KMS-11 (cell line): ENCODE measurements around the gene TMC1.

Source experiments
- H2AFZ ChIP-seq: fragments of 200-600 bp; sonication (generic); 2 replicates; pipeline ENCODE4 v1.6.1; 2016; ENCODE audit warnings: antibody characterized with exemption, mixed run types, low read depth
- H3K27ac ChIP-seq: fragments of 200-600 bp; sonication (generic); 2 replicates; pipeline ENCODE4 v1.6.1; 2016; ENCODE audit warnings: mild to moderate bottlenecking, mixed run types
- H3K27me3 ChIP-seq: fragments of 200-600 bp; sonication (generic); 2 replicates; pipeline ENCODE4 v1.6.1; 2017; ENCODE audit warnings: mild to moderate bottlenecking, low read depth, mixed run types, moderate library complexity; ENCODE audit not compliant: insufficient read depth
- H3K36me3 ChIP-seq: fragments of 200-600 bp; sonication (generic); 2 replicates; pipeline ENCODE4 v1.6.1; 2017; ENCODE audit warnings: mild to moderate bottlenecking, mixed run types; ENCODE audit not compliant: insufficient read depth
- H3K4me1 ChIP-seq: fragments of 200-600 bp; sonication (generic); 2 replicates; pipeline ENCODE4 v1.6.1; 2016; ENCODE audit warnings: mild to moderate bottlenecking, low read depth, mixed run types; ENCODE audit not compliant: poor library complexity, severe bottlenecking
- H3K4me2 ChIP-seq: fragments of 200-600 bp; sonication (generic); 2 replicates; pipeline ENCODE4 v1.7.0; 2016; ENCODE audit warnings: mild to moderate bottlenecking, mixed run types
- H3K4me3 ChIP-seq: fragments of 200-600 bp; sonication (generic); IDR thresholded peaks from 2 replicates; pipeline ENCODE4 v1.6.1; 2017; ENCODE audit warnings: low read depth, low read length, mixed read lengths; ENCODE audit not compliant: insufficient read depth
- H3K79me2 ChIP-seq: fragments of 200-600 bp; sonication (generic); 2 replicates; pipeline ENCODE4 v1.6.1; 2016; ENCODE audit warnings: low read depth, mixed run types; ENCODE audit not compliant: insufficient read depth
- H3K9ac ChIP-seq: fragments of 200-600 bp; sonication (generic); 2 replicates; pipeline ENCODE4 v1.6.1; 2016; ENCODE audit warnings: mild to moderate bottlenecking, mixed run types
- H4K20me1 ChIP-seq: fragments of 200-600 bp; sonication (generic); 2 replicates; pipeline ENCODE4 v1.6.1; 2016; ENCODE audit warnings: mild to moderate bottlenecking, mixed run types; ENCODE audit not compliant: insufficient read depth
- TF ChIP-seq, protein P1 (sequence below): fragments of 200-600 bp; sonication (generic); conservative IDR thresholded peaks from 2 replicates; pipeline ENCODE4 v1.6.1; 2017; ENCODE audit warnings: low read depth, mild to moderate bottlenecking, antibody characterized with exemption, low read length, moderate library complexity, mixed read lengths

The TMC1 gene

DNA sequence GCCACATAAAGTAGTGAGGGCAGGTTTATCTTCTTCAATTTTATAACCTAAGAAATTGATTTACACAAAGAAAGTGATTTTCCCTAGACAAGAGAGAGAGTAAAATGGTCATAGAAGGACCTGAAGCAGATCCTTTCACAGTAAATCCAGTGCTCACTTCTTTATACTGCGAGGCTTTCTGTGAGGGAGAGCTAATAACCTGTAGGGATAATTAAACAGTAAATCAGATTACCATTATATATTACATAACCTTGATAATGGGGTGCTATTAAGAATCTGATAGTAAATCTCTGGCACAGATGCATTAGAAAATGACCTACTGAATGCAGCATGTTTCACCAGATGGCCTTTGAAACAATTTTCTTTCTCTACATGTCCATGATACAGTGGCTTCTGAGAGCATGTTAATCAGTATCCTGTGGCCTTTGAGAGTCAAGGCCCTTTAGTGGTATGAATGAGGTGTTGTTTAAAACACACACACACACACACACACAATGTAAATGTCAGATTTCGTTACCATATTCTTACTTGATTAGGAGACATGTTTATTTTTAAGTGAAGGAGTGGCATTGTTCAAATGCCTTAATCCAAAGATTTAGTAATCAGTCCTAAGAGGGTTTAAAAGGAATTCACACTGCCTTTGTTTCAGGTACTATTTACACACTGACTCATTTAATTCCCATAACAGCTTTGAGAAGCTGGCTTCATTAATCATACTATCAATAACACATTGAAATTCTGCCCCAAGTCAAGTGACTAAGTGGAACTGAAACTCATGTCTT is 306.7 kb downstream of the TMC1 start:
- no peaks in the 10 kb centered on the region for H3K27me3 ChIP-seq
- no peak overlapping the region for H3K9ac ChIP-seq
- no peak overlapping the region for H3K4me2 ChIP-seq
- no peak overlapping the region for H3K27ac ChIP-seq
- no peak overlapping the region for H3K4me3 ChIP-seq
- no peaks in the 10 kb centered on the region for H3K79me2 ChIP-seq
- H3K36me3 ChIP-seq, result no peaks in the 10 kb centered on the region
- H2AFZ ChIP-seq, result no peak overlapping the region
- H4K20me1 ChIP-seq, result no peaks in the 10 kb centered on the region
- TF ChIP-seq, protein P1, sequence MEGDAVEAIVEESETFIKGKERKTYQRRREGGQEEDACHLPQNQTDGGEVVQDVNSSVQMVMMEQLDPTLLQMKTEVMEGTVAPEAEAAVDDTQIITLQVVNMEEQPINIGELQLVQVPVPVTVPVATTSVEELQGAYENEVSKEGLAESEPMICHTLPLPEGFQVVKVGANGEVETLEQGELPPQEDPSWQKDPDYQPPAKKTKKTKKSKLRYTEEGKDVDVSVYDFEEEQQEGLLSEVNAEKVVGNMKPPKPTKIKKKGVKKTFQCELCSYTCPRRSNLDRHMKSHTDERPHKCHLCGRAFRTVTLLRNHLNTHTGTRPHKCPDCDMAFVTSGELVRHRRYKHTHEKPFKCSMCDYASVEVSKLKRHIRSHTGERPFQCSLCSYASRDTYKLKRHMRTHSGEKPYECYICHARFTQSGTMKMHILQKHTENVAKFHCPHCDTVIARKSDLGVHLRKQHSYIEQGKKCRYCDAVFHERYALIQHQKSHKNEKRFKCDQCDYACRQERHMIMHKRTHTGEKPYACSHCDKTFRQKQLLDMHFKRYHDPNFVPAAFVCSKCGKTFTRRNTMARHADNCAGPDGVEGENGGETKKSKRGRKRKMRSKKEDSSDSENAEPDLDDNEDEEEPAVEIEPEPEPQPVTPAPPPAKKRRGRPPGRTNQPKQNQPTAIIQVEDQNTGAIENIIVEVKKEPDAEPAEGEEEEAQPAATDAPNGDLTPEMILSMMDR, result no peak
- H3K4me1 ChIP-seq, result no peaks in the 10 kb centered on the region

DNA sequence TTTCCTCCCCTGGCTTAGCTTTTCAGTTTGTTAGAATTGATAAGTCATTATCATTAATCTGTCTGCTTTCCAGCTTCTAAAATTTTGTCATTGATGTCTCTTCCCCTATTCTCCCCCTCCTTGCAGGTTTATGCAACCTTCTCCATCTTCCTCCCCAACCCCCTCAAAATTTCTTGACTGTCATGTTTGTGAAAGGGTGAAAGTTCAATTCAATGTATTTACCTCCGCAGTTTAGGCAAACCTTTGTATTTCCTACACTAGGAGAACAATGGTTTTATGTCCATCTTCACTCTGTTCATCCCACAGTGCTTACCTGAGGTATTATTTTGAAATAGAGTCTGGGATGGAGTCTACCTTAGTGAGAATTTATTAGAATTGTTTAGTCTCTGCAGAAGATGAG is 313.6 kb downstream of the TMC1 start:
- no peak overlapping the region for H3K27ac ChIP-seq
- no peaks in the 10 kb centered on the region for H3K79me2 ChIP-seq
- H3K36me3 ChIP-seq, result no peaks in the 10 kb centered on the region
- H3K4me1 ChIP-seq, result no peaks in the 10 kb centered on the region
- H3K4me2 ChIP-seq, result no peak overlapping the region
- TF ChIP-seq, protein P1, result no peak
- no peaks in the 10 kb centered on the region for H4K20me1 ChIP-seq
- H3K9ac ChIP-seq, result no peak overlapping the region
- no peak overlapping the region for H2AFZ ChIP-seq
- H3K4me3 ChIP-seq, result no peak overlapping the region
- H3K27me3 ChIP-seq, result no peaks in the 10 kb centered on the region

- H3K4me1 ChIP-seq, result no peaks in the 10 kb centered on the region
Observed at GRCh38 chr9:72836790-72837189, 315.4 kb downstream of the TMC1 start.

GRCh38 chr9:72839085-72839484 is 317.7 kb downstream of the TMC1 start:
- no peak overlapping the region for H3K27ac ChIP-seq
- no peak overlapping the region for H3K4me3 ChIP-seq
- no peaks in the 10 kb centered on the region for H3K36me3 ChIP-seq
- no peak overlapping the region for H3K4me2 ChIP-seq
- no peaks in the 10 kb centered on the region for H4K20me1 ChIP-seq
- no peaks in the 10 kb centered on the region for H3K79me2 ChIP-seq
- H3K9ac ChIP-seq, result no peak overlapping the region
- no peak overlapping the region for H2AFZ ChIP-seq
- TF ChIP-seq, protein P1, result no peak
- H3K27me3 ChIP-seq, result no peaks in the 10 kb centered on the region
- H3K4me1 ChIP-seq, result peaks cover 12% of the 10 kb centered on the region

More at GRCh38 chr9:72836790-72837189, 315.4 kb downstream of the TMC1 start:
- Histone ChIP-seq H3K79me2 (no peaks in the 10 kb centered on the region), H3K4me3 (no peak overlapping the region), H4K20me1 (no peaks in the 10 kb centered on the region), H3K36me3 (no peaks in the 10 kb centered on the region), H3K27me3 (no peaks in the 10 kb centered on the region), H3K9ac (no peak overlapping the region), H2AFZ (no peak overlapping the region), H3K27ac (no peak overlapping the region), H3K4me2 (no peak overlapping the region)
- TF ChIP-seq, protein P1, result no peak
